Gastrocnemius medialis (tissue), 4 donors: ENCODE results near the gene ST8SIA2. TPM values are rescaled to one million over a fixed set of nuclear protein-coding genes. Genes with fewer than 3 reads are reported as not detected.

Source experiments
- ATAC-seq, 2 donors: fragments of 150-250 bp; one replicate each; pipeline ENCODE4 v1.9.1; 2016
- DNase-seq, 2 donors: peaks; one replicate each; pipeline ENCODE4 v3.0.0-alpha.2; 2019
- H3K27ac ChIP-seq, 4 donors: fragments of 200-600 bp; sonication (generic); 1 replicate in 1 of 4; 2 replicates in 3 of 4; pipeline ENCODE4 v1.5.1; 2016 to 2018; ENCODE audit warnings: mild to moderate bottlenecking in 2 of 4, moderate library complexity in 1 of 4
- H3K27me3 ChIP-seq, 3 donors: fragments of 200-600 bp; sonication (generic) in 2 of 3; 1 replicate in 1 of 3; 2 replicates in 2 of 3; pipeline versions ENCODE4 v1.5.1 to v1.6.0; 2016 to 2019; ENCODE audit warnings: mild to moderate bottlenecking in 1 of 3, moderate library complexity in 1 of 3
- H3K36me3 ChIP-seq, 2 donors: fragments of 200-600 bp; sonication (generic) in 1 of 2; one replicate each; pipeline ENCODE4 v1.5.1; 2017 to 2018
- H3K4me1 ChIP-seq, 2 donors: fragments of 200-600 bp; sonication (generic) in 1 of 2; one replicate each; pipeline ENCODE4 v1.5.1; 2016 to 2017; ENCODE audit warnings: mild to moderate bottlenecking in 2 of 2
- H3K4me3 ChIP-seq, 4 donors: fragments of 200-600 bp; sonication (generic) in 3 of 4; 1 replicate in 1 of 4; 2 replicates in 3 of 4; pipeline ENCODE4 v1.5.1; 2016 to 2019; ENCODE audit warnings: mild to moderate bottlenecking in 2 of 4
- H3K9me3 ChIP-seq, 3 donors: fragments of 200-600 bp; sonication (generic) in 2 of 3; 1 replicate in 1 of 3; 2 replicates in 2 of 3; pipeline ENCODE4 v1.5.1; 2016 to 2019
- POLR2A ChIP-seq, 2 donors: fragments of 450-650 bp; IDR thresholded peaks; one replicate each; pipeline ENCODE4 v1.6.1; 2017; ENCODE audit warnings: antibody characterized with exemption in 2 of 2, mild to moderate bottlenecking in 2 of 2, moderate library complexity in 2 of 2
- in situ Hi-C, 4 donors: fragments of 200-750 bp; cut with MboI; loops; one replicate each; pipeline versions ENCODE4 v1.15.0 to v1.8.0; 2017; ENCODE audit warnings: low sequenced_read_pairs in 4 of 4
- intact Hi-C: fragments of 100-400 bp; cut with DNase I; formaldehyde crosslinking; loops from one replicate; pipeline ENCODE4 v1.15.1; 2023; ENCODE audit warnings: low total_unique reads
- total RNA-seq, 4 donors: library from RNA; depleted of rRNA; stranded (reverse); fragments of >200 nt; gene quantifications; one replicate each; pipeline versions ENCODE4 v1.1.0 to v1.2.3, GENCODE V29; 2016
- TF ChIP-seq, protein P1 (sequence below), 5 experiments: fragments of 450-650 bp in 3 of 5; fragments of 200-600 bp in 2 of 5; sonication (generic) in 2 of 5; IDR thresholded peaks in 4 of 5; conservative IDR thresholded peaks in 1 of 5; 1 replicate in 4 of 5; 2 replicates in 1 of 5; pipeline ENCODE4 v1.5.1; 2016 to 2019; ENCODE audit warnings: antibody characterized with exemption in 5 of 5, mild to moderate bottlenecking in 3 of 5, moderate library complexity in 3 of 5

Gene ST8SIA2
- total RNA-seq, 4 donors from 2014 or later, result not detected

DNA sequence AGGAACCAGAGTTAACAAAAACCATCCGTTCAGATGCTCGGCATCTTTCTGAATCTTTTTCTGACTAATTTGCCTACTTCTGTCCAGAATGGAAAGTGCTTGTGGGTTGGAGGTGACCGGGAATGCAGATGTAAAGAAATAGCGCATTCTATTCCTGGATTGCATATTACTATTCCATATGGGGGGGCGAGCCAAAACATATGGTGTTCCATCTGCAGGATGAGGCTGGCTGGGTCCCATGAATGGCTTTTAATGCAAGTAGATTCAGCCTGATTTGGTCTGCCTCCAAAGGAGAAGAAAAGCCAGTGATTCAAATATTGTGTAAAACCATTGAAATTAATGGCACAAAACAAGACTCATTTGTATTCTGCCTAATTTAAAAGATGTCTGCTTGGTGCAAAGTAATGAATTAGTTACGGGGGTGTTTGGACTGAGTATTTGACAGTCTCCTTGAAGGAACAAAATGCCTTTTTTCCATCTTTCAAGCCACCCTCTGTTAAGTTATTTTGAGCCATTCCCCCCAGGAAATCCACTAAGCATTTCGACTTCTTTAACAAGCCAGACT is 99.0 kb downstream of the ST8SIA2 start:
- H3K27ac ChIP-seq, result no peak overlapping the region
- no peak for DNase-seq
- H3K4me3 ChIP-seq, result no peak overlapping the region
- H3K9me3 ChIP-seq, result no peaks in the 10 kb centered on the region
- in situ Hi-C loops (no loop called here), intact Hi-C loops (no loop called here)
- H3K27me3 ChIP-seq, result no peaks in the 10 kb centered on the region
- no peaks in the 10 kb centered on the region for H3K4me1 ChIP-seq
- H3K36me3 ChIP-seq, result no peaks in the 10 kb centered on the region
- ATAC-seq, result no peak
- TF ChIP-seq, protein P1, sequence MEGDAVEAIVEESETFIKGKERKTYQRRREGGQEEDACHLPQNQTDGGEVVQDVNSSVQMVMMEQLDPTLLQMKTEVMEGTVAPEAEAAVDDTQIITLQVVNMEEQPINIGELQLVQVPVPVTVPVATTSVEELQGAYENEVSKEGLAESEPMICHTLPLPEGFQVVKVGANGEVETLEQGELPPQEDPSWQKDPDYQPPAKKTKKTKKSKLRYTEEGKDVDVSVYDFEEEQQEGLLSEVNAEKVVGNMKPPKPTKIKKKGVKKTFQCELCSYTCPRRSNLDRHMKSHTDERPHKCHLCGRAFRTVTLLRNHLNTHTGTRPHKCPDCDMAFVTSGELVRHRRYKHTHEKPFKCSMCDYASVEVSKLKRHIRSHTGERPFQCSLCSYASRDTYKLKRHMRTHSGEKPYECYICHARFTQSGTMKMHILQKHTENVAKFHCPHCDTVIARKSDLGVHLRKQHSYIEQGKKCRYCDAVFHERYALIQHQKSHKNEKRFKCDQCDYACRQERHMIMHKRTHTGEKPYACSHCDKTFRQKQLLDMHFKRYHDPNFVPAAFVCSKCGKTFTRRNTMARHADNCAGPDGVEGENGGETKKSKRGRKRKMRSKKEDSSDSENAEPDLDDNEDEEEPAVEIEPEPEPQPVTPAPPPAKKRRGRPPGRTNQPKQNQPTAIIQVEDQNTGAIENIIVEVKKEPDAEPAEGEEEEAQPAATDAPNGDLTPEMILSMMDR (IDR thresholded peaks at IDR 0.05 in 4 of 5, conservative IDR thresholded peaks at IDR 0.05 in 1 of 5), result no peak
- no peak for TF ChIP-seq POLR2A (IDR thresholded peaks at IDR 0.05)

DNA sequence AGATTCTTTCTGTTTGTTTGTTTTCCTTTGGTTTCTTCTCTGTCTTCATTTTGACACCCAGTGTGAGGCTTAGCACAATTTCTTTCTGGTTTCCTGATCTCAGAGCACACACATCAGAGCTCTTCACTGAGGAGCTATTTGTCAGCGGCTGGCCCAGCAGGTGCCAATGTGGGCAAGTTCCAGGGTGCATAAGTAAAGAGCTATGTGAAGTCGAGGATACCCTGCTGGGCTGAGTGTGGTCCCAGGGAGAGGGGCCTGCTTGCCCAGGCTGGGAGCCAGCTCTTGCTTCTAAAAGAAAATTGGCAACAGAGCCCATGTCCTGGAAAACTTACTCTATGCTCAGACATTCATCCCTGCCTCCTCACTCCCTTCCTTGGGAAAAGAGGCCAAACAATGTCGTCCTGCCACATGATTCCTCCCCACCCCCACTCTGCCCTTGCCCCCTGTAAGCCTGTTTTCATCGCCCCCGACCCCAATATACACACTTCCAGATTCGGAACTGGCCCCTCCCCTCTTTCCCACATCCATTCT is 101.2 kb downstream of the ST8SIA2 start:
- intact Hi-C loops (no loop called here), in situ Hi-C loops (no loop called here)
- Histone ChIP-seq H3K4me1 (no peaks in the 10 kb centered on the region), H3K9me3 (no peaks in the 10 kb centered on the region), H3K4me3 (no peak overlapping the region), H3K27ac (no peak overlapping the region), H3K27me3 (no peaks in the 10 kb centered on the region), H3K36me3 (no peaks in the 10 kb centered on the region)
- no peak for TF ChIP-seq POLR2A (IDR thresholded peaks at IDR 0.05)
- TF ChIP-seq, protein P1 (IDR thresholded peaks at IDR 0.05 in 4 of 5, conservative IDR thresholded peaks at IDR 0.05 in 1 of 5), result no peak
- DNase-seq (no peak), ATAC-seq (no peak)

DNA sequence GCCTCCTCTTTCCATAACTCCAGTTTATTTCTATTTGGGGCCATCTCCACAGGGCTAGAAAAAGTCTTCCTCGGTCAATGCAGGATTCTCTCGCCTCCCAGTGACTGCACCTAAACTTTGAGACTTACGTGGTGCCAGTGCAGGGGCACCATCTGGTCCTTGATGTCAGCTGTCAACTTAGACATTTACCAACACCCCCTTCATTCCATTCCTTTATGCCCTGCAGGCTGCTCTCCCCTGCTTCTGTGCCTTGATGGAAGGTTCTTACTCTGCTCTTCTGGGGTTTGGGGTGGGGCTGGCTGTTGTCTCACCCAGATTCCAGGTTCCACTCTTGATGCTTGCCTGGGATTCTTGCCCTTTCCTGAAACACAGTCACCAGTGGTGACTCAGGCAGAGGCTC is 101.8 kb downstream of the ST8SIA2 start:
- no peak for ATAC-seq
- TF ChIP-seq, protein P1 (IDR thresholded peaks at IDR 0.05 in 4 of 5, conservative IDR thresholded peaks at IDR 0.05 in 1 of 5), result no peak
- no peak for TF ChIP-seq POLR2A (IDR thresholded peaks at IDR 0.05)
- Histone ChIP-seq H3K9me3 (no peaks in the 10 kb centered on the region), H3K4me3 (no peak overlapping the region), H3K36me3 (no peaks in the 10 kb centered on the region), H3K4me1 (no peaks in the 10 kb centered on the region), H3K27ac (no peak overlapping the region), H3K27me3 (no peaks in the 10 kb centered on the region)
- no peak for DNase-seq
- in situ Hi-C loops (no loop called here), intact Hi-C loops (no loop called here)

DNA sequence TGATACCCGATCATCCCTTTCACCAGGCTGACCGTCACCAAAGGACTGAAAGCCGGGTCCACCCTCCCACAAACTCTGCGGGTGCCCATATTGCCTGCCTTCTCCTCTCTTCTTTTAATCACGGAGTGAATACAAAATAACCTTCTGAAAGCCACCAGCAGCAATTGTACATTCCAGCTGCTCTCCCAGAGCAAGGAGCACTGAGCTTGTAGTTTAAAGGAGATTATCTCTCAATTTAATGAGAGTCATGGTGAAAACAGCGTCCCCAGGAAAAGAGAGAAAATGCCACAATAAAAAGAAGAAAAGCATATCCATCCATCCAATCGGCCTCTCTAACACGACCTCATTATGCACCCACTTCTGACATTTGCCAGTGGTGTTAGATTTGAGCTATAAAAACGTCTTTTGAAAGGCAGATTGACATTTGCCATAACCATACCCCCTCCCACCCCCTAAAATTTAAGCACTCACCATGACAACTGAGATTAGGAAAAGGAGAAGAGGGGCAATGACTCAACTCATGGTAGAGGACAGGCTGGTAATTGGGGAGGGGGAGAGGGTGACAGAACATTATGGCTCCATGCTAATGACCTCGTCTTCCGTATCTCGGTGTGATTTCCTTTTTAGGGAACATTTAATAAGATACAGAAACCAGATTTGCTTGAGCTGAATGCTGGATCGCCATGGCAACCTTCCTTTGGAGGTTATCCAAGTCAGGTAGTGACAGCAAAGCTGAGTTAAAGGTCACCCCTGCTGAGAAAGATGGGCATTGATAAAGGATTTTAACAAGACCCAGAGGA is 106.2 kb downstream of the ST8SIA2 start:
- Histone ChIP-seq H3K27me3 (no peaks in the 10 kb centered on the region), H3K4me3 (no peak overlapping the region), H3K36me3 (no peaks in the 10 kb centered on the region), H3K27ac (no peak overlapping the region), H3K4me1 (no peaks in the 10 kb centered on the region), H3K9me3 (no peaks in the 10 kb centered on the region)
- no peak for ATAC-seq
- in situ Hi-C loops (no loop called here), intact Hi-C loops (no loop called here)
- no peak for TF ChIP-seq POLR2A (IDR thresholded peaks at IDR 0.05)
- DNase-seq, result no peak

DNA sequence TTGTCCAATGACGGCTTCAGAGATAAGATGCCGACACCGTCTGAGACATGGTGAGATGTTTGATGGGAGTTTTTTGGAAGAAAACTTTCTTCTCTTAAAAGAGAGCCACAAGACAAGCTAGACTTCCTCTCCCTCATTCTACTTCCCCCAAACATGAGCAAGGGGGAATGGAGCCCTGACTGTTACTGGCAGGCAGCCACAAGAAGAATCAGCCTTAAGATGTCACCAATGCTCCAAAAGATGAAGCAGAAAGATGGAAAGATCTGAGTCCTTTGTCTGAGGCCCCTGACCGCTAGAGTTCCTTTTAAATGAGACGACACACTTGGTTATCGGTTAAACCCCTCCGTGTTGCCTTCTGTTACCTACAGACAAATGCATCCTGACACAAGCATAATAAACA is 108.7 kb downstream of the ST8SIA2 start:
- no peak overlapping the region for H3K27ac ChIP-seq
- TF ChIP-seq POLR2A (IDR thresholded peaks at IDR 0.05), result no peak
- TF ChIP-seq, protein P1 (IDR thresholded peaks at IDR 0.05 in 4 of 5, conservative IDR thresholded peaks at IDR 0.05 in 1 of 5), result no peak
- no peaks in the 10 kb centered on the region for H3K36me3 ChIP-seq
- H3K4me3 ChIP-seq, result no peak overlapping the region
- in situ Hi-C loops (no loop called here), intact Hi-C loops (no loop called here)
- ATAC-seq, result no peak
- H3K4me1 ChIP-seq, result no peaks in the 10 kb centered on the region
- H3K9me3 ChIP-seq, result no peaks in the 10 kb centered on the region
- no peak for DNase-seq
- no peaks in the 10 kb centered on the region for H3K27me3 ChIP-seq
